Neural crest cell (in vitro differentiated cells): Measurements from ENCODE around the gene TNFAIP8. TPM values are rescaled to one million over a fixed set of nuclear protein-coding genes. Genes with fewer than 3 reads are reported as not detected.

Experiments used
- DNase-seq: peaks from one replicate; pipeline ENCODE4 v3.0.0; 2021; ENCODE audit warnings: low read depth, mixed read lengths, low spot score
- H3K27ac Mint-ChIP-seq: one replicate; pipeline ENCODE4 v1.8.0; 2021; ENCODE audit warnings: mild to moderate bottlenecking, mixed read lengths; ENCODE audit not compliant: unreplicated experiment
- H3K27me3 Mint-ChIP-seq: 2 replicates; pipeline ENCODE4 v1.8.0; 2021; ENCODE audit warnings: low read depth, mild to moderate bottlenecking, mixed read lengths
- H3K36me3 Mint-ChIP-seq: 2 replicates; pipeline ENCODE4 v1.8.0; 2021; ENCODE audit warnings: low read depth, mild to moderate bottlenecking, mixed read lengths
- H3K4me1 Mint-ChIP-seq: 2 replicates; pipeline ENCODE4 v1.8.0; 2021; ENCODE audit warnings: mixed read lengths
- H3K4me3 Mint-ChIP-seq: one replicate; pipeline ENCODE4 v1.8.0; 2021; ENCODE audit warnings: mild to moderate bottlenecking, mixed read lengths
- H3K9me3 Mint-ChIP-seq: 2 replicates; pipeline ENCODE4 v1.8.0; 2021; ENCODE audit warnings: mixed read lengths
- CTCF ChIP-seq: fragments of 200-600 bp; sonication (generic); conservative IDR thresholded peaks from 2 replicates; pipeline ENCODE4 v1.5.0; 2021; ENCODE audit warnings: antibody characterized with exemption, mild to moderate bottlenecking
- long read RNA-seq: library from polyadenylated mRNA; unstranded; transcript quantifications from one replicate; pipeline ENCODE4 v2.0.0, GENCODE V29; 2020
- total RNA-seq: library from RNA; stranded (reverse); gene quantifications from 2 replicates; pipeline ENCODE4 v1.2.1, GENCODE V29; 2021

TNFAIP8 gene
- 8.6 and 10.8 TPM in 2 replicates for total RNA-seq
- long read RNA-seq, full-length matches to known transcripts = 30 of 30 reads
- long read RNA-seq, partial matches to known transcripts = 0 of 30 reads
- long read RNA-seq, other reads (novel, unspliced or antisense) = 0 of 30 reads

GRCh38 chr5:119355685-119356611 is at the start of gene TNFAIP8:
Gene TNFAIP8 (plus strand): TSS chr5:119356019. CDS start chr5:119356091, 72 bp downstream.
- Mint-ChIP-seq H3K36me3 (no peaks in the 10 kb centered on the region), H3K4me3 (peak within 1 kb of the TSS; percentile 89), H3K27me3 (peaks cover 63% of the 10 kb centered on the region), H3K4me1 (peaks cover 19% of the 10 kb centered on the region), H3K27ac (peak within 1 kb of the TSS; percentile 45), H3K9me3 (no peaks in the 10 kb centered on the region)
- DNase-seq = peak; percentile 15
- no peak for TF ChIP-seq CTCF

GRCh38 chr5:119307170-119307569 is 48.6 kb upstream of the TNFAIP8 start:
- H3K4me3 Mint-ChIP-seq = no peak overlapping the region
- TF ChIP-seq CTCF = no peak
- no peak for DNase-seq
- no peaks in the 10 kb centered on the region for H3K9me3 Mint-ChIP-seq
- no peaks in the 10 kb centered on the region for H3K27me3 Mint-ChIP-seq
- no peak overlapping the region for H3K27ac Mint-ChIP-seq
- H3K4me1 Mint-ChIP-seq = no peaks in the 10 kb centered on the region
- H3K36me3 Mint-ChIP-seq = no peaks in the 10 kb centered on the region

- no peaks in the 10 kb centered on the region for H3K36me3 Mint-ChIP-seq
- H3K27me3 Mint-ChIP-seq = no peaks in the 10 kb centered on the region
- H3K4me1 Mint-ChIP-seq = no peaks in the 10 kb centered on the region
- no peak for TF ChIP-seq CTCF
- no peaks in the 10 kb centered on the region for H3K9me3 Mint-ChIP-seq
- peak overlapping the region; percentile 57 for H3K27ac Mint-ChIP-seq
- DNase-seq = no peak
- H3K4me3 Mint-ChIP-seq = no peak overlapping the region
Observed at GRCh38 chr5:119309326-119309725, 46.5 kb upstream of the TNFAIP8 start.

GRCh38 chr5:119311688-119312087 is 44.1 kb upstream of the TNFAIP8 start:
- no peaks in the 10 kb centered on the region for H3K36me3 Mint-ChIP-seq

GRCh38 chr5:119312403-119312802 is 43.4 kb upstream of the TNFAIP8 start:
- no peaks in the 10 kb centered on the region for H3K27me3 Mint-ChIP-seq
- no peaks in the 10 kb centered on the region for H3K4me1 Mint-ChIP-seq
- DNase-seq = no peak
- TF ChIP-seq CTCF = peak; percentile 29
- H3K36me3 Mint-ChIP-seq = no peaks in the 10 kb centered on the region
- no peak overlapping the region for H3K27ac Mint-ChIP-seq
- no peaks in the 10 kb centered on the region for H3K9me3 Mint-ChIP-seq
- H3K4me3 Mint-ChIP-seq = no peak overlapping the region

More at GRCh38 chr5:119311688-119312087, 44.1 kb upstream of the TNFAIP8 start:
- Mint-ChIP-seq H3K4me3 (no peak overlapping the region), H3K27ac (no peak overlapping the region), H3K9me3 (no peaks in the 10 kb centered on the region), H3K4me1 (no peaks in the 10 kb centered on the region), H3K27me3 (no peaks in the 10 kb centered on the region)
- no peak for TF ChIP-seq CTCF
- no peak for DNase-seq
